ENCODE results near the gene CNOT10. TPM values are rescaled to one million over a fixed set of nuclear protein-coding genes. Genes with fewer than 3 reads are reported as not detected.

The CNOT10 gene
- total RNA-seq, 3 donors from 2014 or later: 27.8 to 34.9 (median 28.3) TPM

- intact Hi-C loops (cut with DNase I, micrococcal nuclease): no loop called here
- Histone ChIP-seq H3K4me1 (ENCODE audit: low read depth) (peaks cover 6% of the 10 kb centered on the region), H3K9me3 (no peaks in the 10 kb centered on the region), H3K4me3 (no peak overlapping the region), H3K36me3 (ENCODE audit: low read depth) (no peaks in the 10 kb centered on the region)
- ATAC-seq (peak; percentile 99), DNase-seq (peak in 1 of 3 donors; percentile 55)
- no peak for TF ChIP-seq CTCF (IDR thresholded peaks at IDR 0.05)
These were observed 58.9 kb downstream of the CNOT10 start for GRCh38 chr3:32743934-32744333.

GRCh38 chr3:32751377-32751776 lies 66.4 kb downstream of the CNOT10 start:
- no peak overlapping the region for H3K4me3 ChIP-seq
- intact Hi-C loops (cut with DNase I, micrococcal nuclease): no loop called here
- ATAC-seq (no peak), DNase-seq (no peak)
- no peaks in the 10 kb centered on the region for H3K36me3 ChIP-seq (ENCODE audit: low read depth)
- no peak for TF ChIP-seq CTCF (IDR thresholded peaks at IDR 0.05)
- H3K9me3 ChIP-seq: no peaks in the 10 kb centered on the region
- H3K4me1 ChIP-seq (ENCODE audit: low read depth): no peaks in the 10 kb centered on the region

- Histone ChIP-seq H3K4me1 (ENCODE audit: low read depth) (no peaks in the 10 kb centered on the region), H3K36me3 (ENCODE audit: low read depth) (no peaks in the 10 kb centered on the region), H3K4me3 (no peak overlapping the region), H3K9me3 (no peaks in the 10 kb centered on the region)
- DNase-seq (no peak), ATAC-seq (no peak)
- TF ChIP-seq CTCF (IDR thresholded peaks at IDR 0.05): no peak
- intact Hi-C loops (cut with DNase I, micrococcal nuclease): no loop called here
These were observed 70.8 kb downstream of the CNOT10 start for GRCh38 chr3:32755761-32756160.

GRCh38 chr3:32757618-32758374 lies 72.8 kb downstream of the CNOT10 start:
- Histone ChIP-seq H3K4me3 (no peak overlapping the region), H3K4me1 (ENCODE audit: low read depth) (no peaks in the 10 kb centered on the region), H3K36me3 (ENCODE audit: low read depth) (no peaks in the 10 kb centered on the region), H3K9me3 (no peaks in the 10 kb centered on the region)
- no peak for TF ChIP-seq CTCF (IDR thresholded peaks at IDR 0.05)
- no peak for ATAC-seq
- intact Hi-C loops (cut with DNase I, micrococcal nuclease): no loop called here
- no peak for DNase-seq

- Histone ChIP-seq H3K36me3 (ENCODE audit: low read depth) (no peaks in the 10 kb centered on the region), H3K4me1 (ENCODE audit: low read depth) (no peaks in the 10 kb centered on the region), H3K9me3 (no peaks in the 10 kb centered on the region), H3K4me3 (no peak overlapping the region)
- no peak for TF ChIP-seq CTCF (IDR thresholded peaks at IDR 0.05)
- intact Hi-C loops (cut with DNase I, micrococcal nuclease): no loop called here
- DNase-seq (no peak), ATAC-seq (no peak)
These were observed 73.4 kb downstream of the CNOT10 start for GRCh38 chr3:32758375-32758753.

Measured in mucosa of descending colon (tissue), 3 donors.